OCI-LY3 (cell line): ENCODE data around the gene DCP2.

Experiments used
- CTCF ChIP-seq: fragments of 200-600, 300-600 bp; sonication (generic); IDR thresholded peaks from 2 replicates; pipeline ENCODE4 v1.5.1; 2014; ENCODE audit warnings: antibody characterized with exemption, low read length, low read depth
- EZH2phosphoT487 ChIP-seq: fragments of 200-600 bp; shearing (Covaris generic); IDR thresholded peaks from 2 replicates; pipeline ENCODE4 v1.6.1; 2018; ENCODE audit warnings: antibody characterized with exemption, mixed run types, low read depth

GRCh38 chr5:113050721-113051382 lies 74.3 kb downstream of the DCP2 start:
- TF ChIP-seq CTCF (no peak), EZH2phosphoT487 (no peak)
